ENCODE results near the gene OSBPL2.

DNA sequence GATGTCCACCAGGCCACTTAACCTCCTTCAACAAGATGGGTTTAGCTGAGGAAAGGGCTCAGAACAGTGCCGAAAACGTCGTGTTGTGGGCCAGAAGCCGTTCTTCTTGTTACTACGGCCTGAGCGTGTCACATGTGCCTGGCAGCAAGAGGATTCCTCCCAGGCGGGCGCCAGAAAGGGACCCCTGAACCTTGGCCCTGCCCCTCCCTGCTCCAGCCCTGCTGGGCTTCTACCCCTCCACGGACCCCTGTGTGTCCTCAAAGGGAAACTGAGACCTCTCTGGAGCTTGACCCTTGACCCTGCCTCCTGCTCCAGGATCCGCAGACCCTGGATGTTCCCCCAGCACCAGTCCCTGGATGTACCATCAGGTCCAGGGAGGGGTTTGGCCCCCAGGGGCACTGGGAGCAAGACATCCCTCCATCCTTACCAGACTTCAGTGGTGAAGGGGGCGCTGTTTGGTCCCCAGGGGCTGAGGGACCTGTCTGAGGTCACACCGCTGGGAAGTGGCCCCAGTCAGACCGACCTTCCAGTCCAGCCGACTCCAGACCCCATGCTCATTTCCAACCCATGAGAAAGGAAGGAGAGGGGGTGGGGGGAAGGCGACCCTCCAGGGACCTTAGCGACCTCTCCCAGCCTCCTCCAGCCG lies 28.3 kb upstream of the OSBPL2 start:
- TF ChIP-seq TAF1 (conservative IDR thresholded peaks at IDR 0.05) (no peak), SP1 (IDR thresholded peaks at IDR 0.05) (no peak), EGR1 (IDR thresholded peaks at IDR 0.05; ENCODE audit: low read depth in 2 of 2) (no peak), RAD21 (IDR thresholded peaks at IDR 0.05) (no peak), YY1 (IDR thresholded peaks at IDR 0.05) (no peak), FOXA1 (IDR thresholded peaks at IDR 0.05) (no peak), RXRA (IDR thresholded peaks at IDR 0.05) (no peak)
- TF ChIP-seq, protein P1, sequence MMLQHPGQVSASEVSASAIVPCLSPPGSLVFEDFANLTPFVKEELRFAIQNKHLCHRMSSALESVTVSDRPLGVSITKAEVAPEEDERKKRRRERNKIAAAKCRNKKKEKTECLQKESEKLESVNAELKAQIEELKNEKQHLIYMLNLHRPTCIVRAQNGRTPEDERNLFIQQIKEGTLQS (IDR thresholded peaks at IDR 0.05), result no peak
- TF ChIP-seq, protein P2, sequence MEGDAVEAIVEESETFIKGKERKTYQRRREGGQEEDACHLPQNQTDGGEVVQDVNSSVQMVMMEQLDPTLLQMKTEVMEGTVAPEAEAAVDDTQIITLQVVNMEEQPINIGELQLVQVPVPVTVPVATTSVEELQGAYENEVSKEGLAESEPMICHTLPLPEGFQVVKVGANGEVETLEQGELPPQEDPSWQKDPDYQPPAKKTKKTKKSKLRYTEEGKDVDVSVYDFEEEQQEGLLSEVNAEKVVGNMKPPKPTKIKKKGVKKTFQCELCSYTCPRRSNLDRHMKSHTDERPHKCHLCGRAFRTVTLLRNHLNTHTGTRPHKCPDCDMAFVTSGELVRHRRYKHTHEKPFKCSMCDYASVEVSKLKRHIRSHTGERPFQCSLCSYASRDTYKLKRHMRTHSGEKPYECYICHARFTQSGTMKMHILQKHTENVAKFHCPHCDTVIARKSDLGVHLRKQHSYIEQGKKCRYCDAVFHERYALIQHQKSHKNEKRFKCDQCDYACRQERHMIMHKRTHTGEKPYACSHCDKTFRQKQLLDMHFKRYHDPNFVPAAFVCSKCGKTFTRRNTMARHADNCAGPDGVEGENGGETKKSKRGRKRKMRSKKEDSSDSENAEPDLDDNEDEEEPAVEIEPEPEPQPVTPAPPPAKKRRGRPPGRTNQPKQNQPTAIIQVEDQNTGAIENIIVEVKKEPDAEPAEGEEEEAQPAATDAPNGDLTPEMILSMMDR (IDR thresholded peaks at IDR 0.05; ENCODE audit: low read depth, low read length, missing input control), result no peak
- TF ChIP-seq, protein P3, sequence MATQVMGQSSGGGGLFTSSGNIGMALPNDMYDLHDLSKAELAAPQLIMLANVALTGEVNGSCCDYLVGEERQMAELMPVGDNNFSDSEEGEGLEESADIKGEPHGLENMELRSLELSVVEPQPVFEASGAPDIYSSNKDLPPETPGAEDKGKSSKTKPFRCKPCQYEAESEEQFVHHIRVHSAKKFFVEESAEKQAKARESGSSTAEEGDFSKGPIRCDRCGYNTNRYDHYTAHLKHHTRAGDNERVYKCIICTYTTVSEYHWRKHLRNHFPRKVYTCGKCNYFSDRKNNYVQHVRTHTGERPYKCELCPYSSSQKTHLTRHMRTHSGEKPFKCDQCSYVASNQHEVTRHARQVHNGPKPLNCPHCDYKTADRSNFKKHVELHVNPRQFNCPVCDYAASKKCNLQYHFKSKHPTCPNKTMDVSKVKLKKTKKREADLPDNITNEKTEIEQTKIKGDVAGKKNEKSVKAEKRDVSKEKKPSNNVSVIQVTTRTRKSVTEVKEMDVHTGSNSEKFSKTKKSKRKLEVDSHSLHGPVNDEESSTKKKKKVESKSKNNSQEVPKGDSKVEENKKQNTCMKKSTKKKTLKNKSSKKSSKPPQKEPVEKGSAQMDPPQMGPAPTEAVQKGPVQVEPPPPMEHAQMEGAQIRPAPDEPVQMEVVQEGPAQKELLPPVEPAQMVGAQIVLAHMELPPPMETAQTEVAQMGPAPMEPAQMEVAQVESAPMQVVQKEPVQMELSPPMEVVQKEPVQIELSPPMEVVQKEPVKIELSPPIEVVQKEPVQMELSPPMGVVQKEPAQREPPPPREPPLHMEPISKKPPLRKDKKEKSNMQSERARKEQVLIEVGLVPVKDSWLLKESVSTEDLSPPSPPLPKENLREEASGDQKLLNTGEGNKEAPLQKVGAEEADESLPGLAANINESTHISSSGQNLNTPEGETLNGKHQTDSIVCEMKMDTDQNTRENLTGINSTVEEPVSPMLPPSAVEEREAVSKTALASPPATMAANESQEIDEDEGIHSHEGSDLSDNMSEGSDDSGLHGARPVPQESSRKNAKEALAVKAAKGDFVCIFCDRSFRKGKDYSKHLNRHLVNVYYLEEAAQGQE (IDR thresholded peaks at IDR 0.05), result no peak
- TF ChIP-seq, protein P4, sequence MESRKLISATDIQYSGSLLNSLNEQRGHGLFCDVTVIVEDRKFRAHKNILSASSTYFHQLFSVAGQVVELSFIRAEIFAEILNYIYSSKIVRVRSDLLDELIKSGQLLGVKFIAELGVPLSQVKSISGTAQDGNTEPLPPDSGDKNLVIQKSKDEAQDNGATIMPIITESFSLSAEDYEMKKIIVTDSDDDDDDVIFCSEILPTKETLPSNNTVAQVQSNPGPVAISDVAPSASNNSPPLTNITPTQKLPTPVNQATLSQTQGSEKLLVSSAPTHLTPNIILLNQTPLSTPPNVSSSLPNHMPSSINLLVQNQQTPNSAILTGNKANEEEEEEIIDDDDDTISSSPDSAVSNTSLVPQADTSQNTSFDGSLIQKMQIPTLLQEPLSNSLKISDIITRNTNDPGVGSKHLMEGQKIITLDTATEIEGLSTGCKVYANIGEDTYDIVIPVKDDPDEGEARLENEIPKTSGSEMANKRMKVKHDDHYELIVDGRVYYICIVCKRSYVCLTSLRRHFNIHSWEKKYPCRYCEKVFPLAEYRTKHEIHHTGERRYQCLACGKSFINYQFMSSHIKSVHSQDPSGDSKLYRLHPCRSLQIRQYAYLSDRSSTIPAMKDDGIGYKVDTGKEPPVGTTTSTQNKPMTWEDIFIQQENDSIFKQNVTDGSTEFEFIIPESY (IDR thresholded peaks at IDR 0.05), result no peak
- TF ChIP-seq, protein P5, sequence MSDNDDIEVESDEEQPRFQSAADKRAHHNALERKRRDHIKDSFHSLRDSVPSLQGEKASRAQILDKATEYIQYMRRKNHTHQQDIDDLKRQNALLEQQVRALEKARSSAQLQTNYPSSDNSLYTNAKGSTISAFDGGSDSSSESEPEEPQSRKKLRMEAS (IDR thresholded peaks at IDR 0.05), result no peak

All from liver (tissue), 3 donors.